Calu3 (cell line): ENCODE data around the gene MPZ. TPM values are rescaled to one million over a fixed set of nuclear protein-coding genes. Genes with fewer than 3 reads are reported as not detected.

Experiments used
- BruUV-seq: library from RNA; stranded (reverse); fragments of 400-500 nt; replicated peaks from 2 replicates; lab custom pipeline; 2021; lab: Mats Ljungman, UMichigan
- CTCF ChIA-PET: fragments of 300-600 bp; sonication (Branson Sonifier 250); formaldehyde crosslinking; loops from one replicate; lab custom pipeline; 2022; ENCODE audit warnings: antibody characterized with exemption; lab: Charles Lee
- DNase-seq: peaks from one replicate; pipeline ENCODE4 v3.0.0; 2022
- H3K27ac Mint-ChIP-seq: one replicate; pipeline ENCODE4 v1.8.0; 2022; ENCODE audit warnings: mixed read lengths; ENCODE audit not compliant: unreplicated experiment
- H3K27me3 Mint-ChIP-seq: one replicate; pipeline ENCODE4 v1.8.0; 2022; ENCODE audit warnings: mixed read lengths; ENCODE audit not compliant: unreplicated experiment
- H3K36me3 Mint-ChIP-seq: one replicate; pipeline ENCODE4 v1.8.0; 2022; ENCODE audit warnings: mild to moderate bottlenecking, moderate library complexity, mixed read lengths; ENCODE audit not compliant: insufficient read depth, unreplicated experiment
- H3K4me1 Mint-ChIP-seq: one replicate; pipeline ENCODE4 v1.8.0; 2022; ENCODE audit warnings: mild to moderate bottlenecking, low read depth, mixed read lengths; ENCODE audit not compliant: unreplicated experiment
- H3K4me3 Mint-ChIP-seq: one replicate; pipeline ENCODE4 v1.8.0; 2022; ENCODE audit warnings: mild to moderate bottlenecking, low read depth, moderate library complexity, mixed read lengths; ENCODE audit not compliant: unreplicated experiment
- H3K9me3 Mint-ChIP-seq: one replicate; pipeline ENCODE4 v1.8.0; 2022; ENCODE audit warnings: low read depth, mixed read lengths; ENCODE audit not compliant: unreplicated experiment
- CTCF ChIP-seq: fragments of 200-600 bp; IDR thresholded peaks from one replicate; pipeline ENCODE4 v1.8.0; 2022; ENCODE audit warnings: antibody characterized with exemption; ENCODE audit not compliant: unreplicated experiment
- intact Hi-C: fragments of 100-400 bp; cut with micrococcal nuclease; formaldehyde crosslinking; loops from one replicate; pipeline ENCODE4 v1.10.0; 2022; ENCODE audit not compliant: unreplicated experiment
- total RNA-seq: library from RNA; stranded (reverse); gene quantifications from 2 replicates; pipeline ENCODE4 v1.2.3, GENCODE V29; 2022

Gene MPZ
- total RNA-seq, 1 experiment from 2014 or later = 0.47 TPM

GRCh38 chr1:161274874-161275273 lies 34.9 kb downstream of the MPZ start:
- Mint-ChIP-seq H3K27me3 (peaks cover 64% of the 10 kb centered on the region), H3K4me3 (no peak overlapping the region), H3K27ac (no peak overlapping the region), H3K9me3 (no peaks in the 10 kb centered on the region), H3K36me3 (no peaks in the 10 kb centered on the region), H3K4me1 (no peaks in the 10 kb centered on the region)
- no peak for TF ChIP-seq CTCF
- CTCF ChIA-PET = interaction anchor here (0.9 kb wide), 1 partner anchor 73 kb away, joined by 4 read pairs; the partner anchor contains the start of gene NDUFS2
- BruUV-seq = no TSS peak
- no peak for DNase-seq
- intact Hi-C loops = no loop called here

- H3K9me3 Mint-ChIP-seq = no peaks in the 10 kb centered on the region
- BruUV-seq = no TSS peak
- no peaks in the 10 kb centered on the region for H3K4me1 Mint-ChIP-seq
- no peak for TF ChIP-seq CTCF
- CTCF ChIA-PET = no interaction called here
- H3K27me3 Mint-ChIP-seq = peaks cover 50% of the 10 kb centered on the region
- no peak for DNase-seq
- intact Hi-C loops = no loop called here
- no peak overlapping the region for H3K4me3 Mint-ChIP-seq
- no peak overlapping the region for H3K27ac Mint-ChIP-seq
- H3K36me3 Mint-ChIP-seq = no peaks in the 10 kb centered on the region
Measured at GRCh38 chr1:161273402-161273801, 36.4 kb downstream of the MPZ start.

GRCh38 chr1:161267321-161267720 lies 42.4 kb downstream of the MPZ start:
- H3K9me3 Mint-ChIP-seq = no peaks in the 10 kb centered on the region
- DNase-seq = no peak
- CTCF ChIA-PET = no interaction called here
- no TSS peak for BruUV-seq
- H3K4me3 Mint-ChIP-seq = no peak overlapping the region
- TF ChIP-seq CTCF = no peak
- no peaks in the 10 kb centered on the region for H3K36me3 Mint-ChIP-seq
- H3K27ac Mint-ChIP-seq = no peak overlapping the region
- intact Hi-C loops = no loop called here
- no peaks in the 10 kb centered on the region for H3K4me1 Mint-ChIP-seq
- H3K27me3 Mint-ChIP-seq = peaks cover 41% of the 10 kb centered on the region

GRCh38 chr1:161266836-161267235 lies 42.9 kb downstream of the MPZ start:
- H3K27me3 Mint-ChIP-seq = peaks cover 43% of the 10 kb centered on the region
- CTCF ChIA-PET = no interaction called here
- DNase-seq = no peak
- no peaks in the 10 kb centered on the region for H3K9me3 Mint-ChIP-seq
- BruUV-seq = no TSS peak
- no peak overlapping the region for H3K4me3 Mint-ChIP-seq
- intact Hi-C loops = no loop called here
- H3K27ac Mint-ChIP-seq = no peak overlapping the region
- no peaks in the 10 kb centered on the region for H3K36me3 Mint-ChIP-seq
- no peaks in the 10 kb centered on the region for H3K4me1 Mint-ChIP-seq
- no peak for TF ChIP-seq CTCF
